Cardiac fibroblast (primary cell): ENCODE measurements around the gene FIG4.
A peak's percentile ranks its signal among the peaks of the same experiment; 100 is the strongest.

Source experiments
- DNase-seq, 2 donors: peaks; one replicate each; pipeline versions ENCODE4 v3.0.0 to v3.0.0-alpha.2; 2010; ENCODE audit warnings: low read depth in 2 of 2
- H3K4me3 ChIP-seq, 2 donors: replicated peaks in 1 of 2; 1 replicate in 1 of 2; 2 replicates in 1 of 2; pipeline ENCODE4 v1.5.1; 2011; ENCODE audit warnings: low read depth in 2 of 2, low read length in 2 of 2, mild to moderate bottlenecking in 2 of 2, moderate library complexity in 1 of 2
- CTCF ChIP-seq: IDR thresholded peaks from one replicate; pipeline ENCODE4 v1.5.1; 2011; ENCODE audit warnings: low read depth, mild to moderate bottlenecking, low read length, inconsistent platforms

Gene FIG4

GRCh38 chr6:109747221-109747620 lies 56.1 kb downstream of the FIG4 start:
- no peak overlapping the region for H3K4me3 ChIP-seq
- no peak for TF ChIP-seq CTCF
- no peak for DNase-seq

GRCh38 chr6:109759098-109759955 lies 68.2 kb downstream of the FIG4 start:
- H3K4me3 ChIP-seq, result no peak overlapping the region
- no peak for DNase-seq
- no peak for TF ChIP-seq CTCF

- H3K4me3 ChIP-seq, result no peak overlapping the region
- TF ChIP-seq CTCF, result no peak
- DNase-seq, result peak in 1 of 2 donors; percentile 28
Observed at GRCh38 chr6:109760208-109760607, 69.1 kb downstream of the FIG4 start.

- TF ChIP-seq CTCF, result no peak
- no peak overlapping the region for H3K4me3 ChIP-seq
- DNase-seq, result no peak
Observed at GRCh38 chr6:109762166-109762565, 71.1 kb downstream of the FIG4 start.

GRCh38 chr6:109762769-109763441 lies 71.8 kb downstream of the FIG4 start:
- H3K4me3 ChIP-seq, result no peak overlapping the region
- TF ChIP-seq CTCF, result no peak
- peak in 1 of 2 donors; percentile 62 for DNase-seq

GRCh38 chr6:109766167-109766566 lies 75.1 kb downstream of the FIG4 start:
- TF ChIP-seq CTCF, result no peak

More at GRCh38 chr6:109766167-109766566, 75.1 kb downstream of the FIG4 start:
- DNase-seq, result no peak
- no peak overlapping the region for H3K4me3 ChIP-seq
